GM12801 (cell line): ENCODE measurements around the gene CYFIP2.

Source experiments
- CTCF ChIP-seq: IDR thresholded peaks from one replicate; pipeline ENCODE4 v1.5.1; 2011; ENCODE audit warnings: control low read depth; ENCODE audit not compliant: insufficient read length; ENCODE audit errors: extremely low read depth

The CYFIP2 gene

GRCh38 chr5:157245886-157246285 lies 20.0 kb upstream of the CYFIP2 start:
- no peak for TF ChIP-seq CTCF

GRCh38 chr5:157247267-157247666 lies 18.7 kb upstream of the CYFIP2 start:
- no peak for TF ChIP-seq CTCF

- no peak for TF ChIP-seq CTCF
Measured at GRCh38 chr5:157248821-157249470, 17.0 kb upstream of the CYFIP2 start.

GRCh38 chr5:157252711-157253465 lies 13.0 kb upstream of the CYFIP2 start:
- no peak for TF ChIP-seq CTCF

- no peak for TF ChIP-seq CTCF
Measured at GRCh38 chr5:157253547-157253946, 12.4 kb upstream of the CYFIP2 start.

- TF ChIP-seq CTCF, result no peak
Measured at GRCh38 chr5:157258450-157258849, 7.5 kb upstream of the CYFIP2 start.

- no peak for TF ChIP-seq CTCF
Measured at GRCh38 chr5:157259699-157260098, 6.2 kb upstream of the CYFIP2 start.
